Jurkat, Clone E6-1 (cell line): Measurements from ENCODE around the gene VSX2.
A peak's percentile ranks its signal among the peaks of the same experiment; 100 is the strongest.

Experiments used
- DNase-seq: peaks from one replicate; pipeline ENCODE4 v3.0.0-alpha.2; 2011; ENCODE audit warnings: low read depth, low spot score
- H3K4me3 ChIP-seq: 2 replicates; pipeline ENCODE4 v1.5.1; 2011; ENCODE audit warnings: mild to moderate bottlenecking, low read length, control low read depth, moderate library complexity

The VSX2 gene

DNA sequence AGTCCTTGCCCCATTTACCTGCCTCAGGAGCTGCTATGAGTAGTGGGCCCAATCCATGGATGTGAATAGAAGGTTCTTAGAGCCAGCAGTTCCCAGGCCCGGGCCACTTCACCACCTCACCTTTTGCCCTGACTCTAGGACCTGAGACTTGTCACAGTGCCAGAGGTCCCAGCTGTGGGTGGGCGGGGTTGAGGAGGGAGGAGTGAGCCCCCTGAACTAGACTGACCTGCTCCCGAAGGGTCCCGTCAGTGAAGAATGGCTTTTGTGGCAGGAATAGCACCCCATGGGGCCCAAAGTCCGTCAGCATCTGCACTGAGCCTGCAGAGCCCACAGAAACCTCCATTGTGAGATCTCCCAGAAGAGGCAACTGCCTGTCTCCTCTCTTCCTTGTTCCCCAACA lies 50.6 kb downstream of the VSX2 start:
- no peak overlapping the region for H3K4me3 ChIP-seq
- DNase-seq, result no peak

DNA sequence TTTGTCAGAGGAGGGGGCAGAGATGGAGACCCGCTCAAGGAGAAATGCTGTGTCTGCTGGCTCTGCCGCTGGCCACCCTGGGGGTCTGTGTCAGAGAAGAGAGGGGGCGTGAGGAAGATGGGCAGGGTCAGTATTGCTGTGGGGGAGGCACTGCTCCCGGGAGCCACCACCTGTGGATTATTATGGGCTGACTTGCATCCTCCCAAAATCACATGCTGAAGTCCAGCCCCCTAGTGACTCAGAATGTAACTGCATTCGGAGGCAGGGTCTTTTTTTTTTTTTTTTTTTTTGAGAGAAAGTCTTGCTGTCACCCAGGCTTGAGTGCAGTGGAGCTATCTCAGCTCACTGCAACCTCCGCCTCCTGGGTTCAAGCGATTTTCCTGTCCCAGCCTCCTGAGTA lies 51.2 kb downstream of the VSX2 start:
- no peak overlapping the region for H3K4me3 ChIP-seq
- DNase-seq, result peak; percentile 52

DNA sequence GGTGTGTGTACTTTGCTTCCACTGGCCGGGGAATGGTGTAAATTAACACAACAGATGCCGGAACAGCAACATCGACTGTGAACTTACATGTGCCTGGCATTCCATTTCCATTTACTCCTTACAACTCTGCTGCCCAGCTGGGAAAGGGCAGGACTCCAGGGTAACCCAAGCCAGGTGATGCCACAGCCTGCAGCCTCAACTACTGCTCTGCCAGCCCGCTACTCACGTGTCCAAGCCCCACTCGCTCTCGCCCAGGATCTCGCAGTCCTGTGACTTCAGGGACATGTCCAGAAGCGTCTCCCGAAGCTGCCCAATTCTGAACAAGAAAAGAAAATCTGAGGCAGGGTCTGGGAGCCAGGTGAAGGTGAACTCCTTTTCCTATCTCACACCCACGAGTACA lies 52.8 kb downstream of the VSX2 start:
- no peak for DNase-seq
- no peak overlapping the region for H3K4me3 ChIP-seq

DNA sequence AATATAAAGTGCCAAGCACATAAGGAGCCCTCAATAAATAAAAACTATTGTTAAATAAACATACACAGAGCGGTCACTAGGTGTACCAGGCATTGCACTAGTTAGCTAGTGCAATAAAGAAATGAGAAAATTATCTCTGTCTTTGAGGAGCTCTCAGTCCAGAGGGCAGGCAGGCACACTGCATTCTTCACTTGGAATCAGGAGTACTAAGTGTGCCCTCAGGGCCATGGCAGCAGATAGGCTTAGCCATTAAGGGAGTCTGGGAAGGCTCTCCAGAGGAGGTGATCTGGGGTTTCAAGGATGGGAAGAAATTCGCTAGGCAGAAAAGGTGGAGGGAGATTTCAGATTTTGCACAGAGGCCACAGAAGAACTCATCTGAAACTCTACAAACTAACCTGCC lies 54.4 kb downstream of the VSX2 start:
- H3K4me3 ChIP-seq, result no peak overlapping the region
- DNase-seq, result no peak

GRCh38 chr14:74296037-74296467 lies 56.8 kb downstream of the VSX2 start:
- no peak for DNase-seq
- no peak overlapping the region for H3K4me3 ChIP-seq

DNA sequence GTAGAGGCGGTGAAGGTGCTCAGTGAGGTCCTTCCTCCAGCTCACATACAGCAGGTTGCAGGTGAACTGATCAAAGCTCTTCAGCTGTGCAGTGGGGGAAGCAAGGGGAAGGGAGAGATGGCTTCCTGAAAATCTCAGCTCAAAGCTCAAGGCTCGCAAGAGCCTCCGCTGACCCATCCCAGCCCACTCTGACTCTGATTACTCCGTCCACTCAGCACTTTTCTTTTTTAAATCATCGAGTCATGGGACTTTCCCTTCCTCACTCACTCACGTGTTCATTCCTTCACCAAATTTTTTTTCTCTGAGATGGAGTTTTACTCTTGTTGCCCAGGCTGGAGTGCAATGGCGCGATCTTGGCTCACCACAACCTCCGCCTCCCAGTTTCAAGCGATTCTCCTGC lies 58.7 kb downstream of the VSX2 start:
- H3K4me3 ChIP-seq, result no peak overlapping the region
- no peak for DNase-seq

DNA sequence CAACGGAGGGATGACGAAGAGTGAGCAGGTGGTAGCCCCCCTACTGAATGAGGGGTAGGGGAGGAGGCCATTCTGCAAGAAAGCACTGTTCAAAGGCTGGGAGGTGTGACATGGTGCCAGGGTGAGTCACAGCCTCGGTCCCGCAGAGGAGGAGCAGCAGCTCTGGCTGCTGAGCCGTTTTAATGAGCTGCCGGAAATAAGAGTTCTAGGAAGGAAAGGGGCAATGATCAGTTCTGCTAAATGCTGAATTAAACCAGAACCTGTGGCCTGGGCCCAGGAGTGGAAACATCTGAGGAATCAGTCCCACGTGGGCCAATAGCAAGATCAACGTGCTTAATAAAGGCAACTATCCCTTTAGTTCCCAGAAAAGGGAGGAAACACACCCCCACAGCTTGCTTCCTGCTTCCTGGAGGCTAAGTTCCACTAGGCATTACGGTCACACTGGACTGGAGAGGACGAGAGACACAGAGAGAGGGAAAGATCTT lies 59.9 kb downstream of the VSX2 start:
- no peak overlapping the region for H3K4me3 ChIP-seq
- no peak for DNase-seq

- DNase-seq, result no peak
Observed at GRCh38 chr14:74301594-74302151, 62.4 kb downstream of the VSX2 start.

GRCh38 chr14:74302152-74302628 lies 62.9 kb downstream of the VSX2 start:
- peak; percentile 64 for DNase-seq

More at GRCh38 chr14:74301594-74302151, 62.4 kb downstream of the VSX2 start:
- H3K4me3 ChIP-seq, result peak overlapping the region; percentile 91

DNA sequence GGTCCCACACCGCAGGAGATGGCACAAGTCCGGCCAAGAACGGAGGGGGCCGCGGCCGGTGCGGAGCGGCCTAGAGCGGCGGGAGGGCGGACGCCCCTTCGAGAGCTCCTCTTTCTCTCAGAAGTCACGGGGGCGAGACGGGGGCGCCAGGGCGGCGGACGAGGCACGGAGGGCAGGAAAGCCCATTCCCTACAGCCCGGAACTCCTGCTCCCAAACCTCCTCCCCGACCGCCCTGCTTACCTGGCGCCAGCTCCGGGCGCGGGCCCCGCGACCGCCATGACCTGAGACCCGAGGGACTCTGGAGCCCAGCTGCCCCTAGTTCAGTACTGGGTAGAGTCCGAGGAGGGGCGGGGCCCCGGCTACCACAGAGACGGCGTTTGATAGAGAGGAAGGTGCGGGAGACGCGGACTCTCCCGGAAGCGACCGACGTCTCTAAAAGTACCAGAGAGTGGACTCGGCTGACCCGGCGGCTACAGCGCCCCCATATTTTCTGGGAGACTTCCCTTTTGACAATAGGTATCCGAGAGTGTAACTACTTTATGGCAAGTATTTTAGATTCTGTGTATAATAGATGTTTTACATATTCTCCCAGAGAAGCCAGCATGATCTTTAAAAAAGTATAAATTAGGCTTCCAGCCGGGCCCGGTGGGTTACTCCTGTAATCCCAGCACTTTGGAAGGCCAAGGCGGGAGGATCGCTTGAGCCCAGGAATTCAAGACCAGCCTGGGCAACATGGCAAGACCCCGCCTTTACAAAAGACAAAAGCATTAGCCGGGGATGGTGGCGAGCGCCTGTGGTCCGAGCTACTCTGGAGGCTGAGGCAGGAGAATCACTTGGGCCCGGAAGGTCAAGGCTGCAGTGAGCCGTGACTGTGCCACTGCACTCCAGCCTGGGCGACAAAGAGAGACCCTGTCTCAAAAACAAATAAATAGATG lies 63.7 kb downstream of the VSX2 start, which contains the start of gene ABCD4:
Gene ABCD4 (minus strand): TSS at position 301 of the 936 bp plus-strand sequence. CDS start 22 bp downstream, at position 279.
- peak within 1 kb of the TSS; percentile 91 for H3K4me3 ChIP-seq
- DNase-seq, result peak; percentile 78

More at GRCh38 chr14:74302152-74302628, 62.9 kb downstream of the VSX2 start:
- peak overlapping the region; percentile 91 for H3K4me3 ChIP-seq

GRCh38 chr14:74308695-74309094 lies 69.4 kb downstream of the VSX2 start:
- DNase-seq, result no peak
- H3K4me3 ChIP-seq, result no peak overlapping the region

- no peak overlapping the region for H3K4me3 ChIP-seq
- DNase-seq, result no peak
Observed at GRCh38 chr14:74309125-74310022, 70.1 kb downstream of the VSX2 start.

- DNase-seq, result no peak
Observed at GRCh38 chr14:74312161-74312560, 72.9 kb downstream of the VSX2 start.

More at GRCh38 chr14:74312161-74312560, 72.9 kb downstream of the VSX2 start:
- no peak overlapping the region for H3K4me3 ChIP-seq
